Glutamatergic neuron (in vitro differentiated cells): ENCODE results near the gene PIP5KL1. TPM values are rescaled to one million over a fixed set of nuclear protein-coding genes. Genes with fewer than 3 reads are reported as not detected.

Experiments used
- DNase-seq: peaks from one replicate; pipeline ENCODE4 v3.0.0; 2022
- H3K27ac Mint-ChIP-seq: one replicate; pipeline ENCODE4 v1.8.0; 2020; ENCODE audit warnings: mild to moderate bottlenecking, mixed read lengths, inconsistent platforms; ENCODE audit not compliant: unreplicated experiment
- H3K27me3 Mint-ChIP-seq: one replicate; pipeline ENCODE4 v1.8.0; 2020; ENCODE audit warnings: mild to moderate bottlenecking, moderate library complexity, mixed read lengths, inconsistent platforms; ENCODE audit not compliant: unreplicated experiment
- H3K36me3 Mint-ChIP-seq: one replicate; pipeline ENCODE4 v1.8.0; 2020; ENCODE audit warnings: mild to moderate bottlenecking, mixed read lengths, inconsistent platforms; ENCODE audit not compliant: unreplicated experiment
- H3K4me1 Mint-ChIP-seq: one replicate; pipeline ENCODE4 v1.8.0; 2020; ENCODE audit warnings: mild to moderate bottlenecking, low read depth, mixed read lengths, inconsistent platforms; ENCODE audit not compliant: unreplicated experiment
- H3K4me3 Mint-ChIP-seq: one replicate; pipeline ENCODE4 v1.8.0; 2020; ENCODE audit warnings: mild to moderate bottlenecking, mixed read lengths, inconsistent platforms; ENCODE audit not compliant: unreplicated experiment
- H3K9me3 Mint-ChIP-seq: one replicate; pipeline ENCODE4 v1.8.0; 2020; ENCODE audit warnings: mild to moderate bottlenecking, moderate library complexity, mixed read lengths, inconsistent platforms; ENCODE audit not compliant: unreplicated experiment
- CTCF ChIP-seq: fragments of 200-600 bp; sonication (generic); IDR thresholded peaks from one replicate; pipeline ENCODE4 v1.5.0; 2021; ENCODE audit not compliant: partially characterized antibody, unreplicated experiment
- total RNA-seq: library from RNA; stranded (reverse); fragmentation: NEBNext Ultra II Directional; extraction: Animal tissue kit (Norgen Biotek cat#: 25700); gene quantifications from one replicate; pipeline ENCODE4 v1.2.1, GENCODE V29; 2021; ENCODE audit not compliant: unreplicated experiment

Gene PIP5KL1
- total RNA-seq, 1 donor from 2014 or later: 11.9 TPM

DNA sequence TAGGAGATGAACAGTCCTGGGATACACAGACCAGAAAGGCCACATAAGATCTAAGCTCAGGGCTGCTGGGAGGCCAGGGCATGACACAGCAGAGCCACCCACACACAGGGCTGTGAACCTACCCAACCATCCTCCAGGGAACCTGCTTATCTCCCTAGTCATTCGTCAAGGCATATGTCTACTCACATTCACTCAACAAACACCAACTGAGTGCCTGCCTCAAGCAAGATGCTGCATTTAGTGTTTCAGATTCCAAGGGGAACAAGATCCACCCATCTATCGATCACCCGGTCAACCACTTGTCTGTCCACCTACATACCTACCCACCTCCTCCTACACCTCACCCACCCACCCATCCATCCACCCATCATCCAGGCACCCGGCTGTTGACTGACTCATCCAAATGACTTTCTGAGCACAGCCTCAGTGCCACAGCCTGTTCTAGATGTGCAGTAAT, 5.2 kb upstream of the PIP5KL1 start:
- peak overlapping the region; percentile 49 for H3K27ac Mint-ChIP-seq
- no peak for TF ChIP-seq CTCF
- H3K36me3 Mint-ChIP-seq: no peaks in the 10 kb centered on the region
- peaks cover 17% of the 10 kb centered on the region for H3K4me1 Mint-ChIP-seq
- H3K4me3 Mint-ChIP-seq: peak overlapping the region; percentile 94
- DNase-seq: no peak
- H3K27me3 Mint-ChIP-seq: peaks cover 20% of the 10 kb centered on the region
- H3K9me3 Mint-ChIP-seq: peaks cover 10% of the 10 kb centered on the region

- Mint-ChIP-seq H3K4me1 (peaks cover 17% of the 10 kb centered on the region), H3K27ac (no peak overlapping the region), H3K27me3 (peaks cover 20% of the 10 kb centered on the region), H3K4me3 (no peak overlapping the region), H3K36me3 (no peaks in the 10 kb centered on the region), H3K9me3 (peaks cover 10% of the 10 kb centered on the region)
- no peak for DNase-seq
- TF ChIP-seq CTCF: no peak
Measured at GRCh38 chr9:127934986-127935385, 4.4 kb upstream of the PIP5KL1 start.

DNA sequence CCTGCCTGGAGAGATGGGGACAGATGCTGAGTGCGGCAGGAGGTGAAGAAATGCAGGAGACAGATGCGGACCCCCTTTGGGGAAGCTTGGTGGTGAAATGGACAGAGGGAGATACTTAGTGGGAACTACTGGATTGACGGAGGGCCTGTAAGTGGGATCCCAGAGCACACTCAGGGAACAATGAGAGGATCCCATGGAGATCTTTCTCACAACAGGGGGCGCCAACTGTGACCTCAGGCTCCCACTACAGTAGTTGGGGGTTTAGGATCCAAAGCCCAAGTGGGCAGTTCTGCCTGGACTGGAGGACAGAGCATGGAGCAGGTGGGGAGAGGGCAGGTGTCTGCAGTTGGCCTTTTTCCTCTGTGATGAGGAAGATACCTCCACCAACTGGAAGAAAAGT, 3.7 kb upstream of the PIP5KL1 start:
- Mint-ChIP-seq H3K9me3 (peaks cover 10% of the 10 kb centered on the region), H3K4me3 (no peak overlapping the region), H3K27ac (peak overlapping the region; percentile 48), H3K4me1 (peaks cover 17% of the 10 kb centered on the region), H3K36me3 (no peaks in the 10 kb centered on the region), H3K27me3 (peaks cover 22% of the 10 kb centered on the region)
- no peak for DNase-seq
- no peak for TF ChIP-seq CTCF

GRCh38 chr9:127931092-127931881, 710 bp upstream of the PIP5KL1 start:
- peak; percentile 65 for DNase-seq
- no peak for TF ChIP-seq CTCF
- peak overlapping the region; percentile 92 for H3K27ac Mint-ChIP-seq
- peaks cover 14% of the 10 kb centered on the region for H3K4me1 Mint-ChIP-seq
- H3K27me3 Mint-ChIP-seq: peaks cover 20% of the 10 kb centered on the region
- H3K4me3 Mint-ChIP-seq: peak overlapping the region; percentile 90
- H3K36me3 Mint-ChIP-seq: no peaks in the 10 kb centered on the region
- H3K9me3 Mint-ChIP-seq: peaks cover 8% of the 10 kb centered on the region

DNA sequence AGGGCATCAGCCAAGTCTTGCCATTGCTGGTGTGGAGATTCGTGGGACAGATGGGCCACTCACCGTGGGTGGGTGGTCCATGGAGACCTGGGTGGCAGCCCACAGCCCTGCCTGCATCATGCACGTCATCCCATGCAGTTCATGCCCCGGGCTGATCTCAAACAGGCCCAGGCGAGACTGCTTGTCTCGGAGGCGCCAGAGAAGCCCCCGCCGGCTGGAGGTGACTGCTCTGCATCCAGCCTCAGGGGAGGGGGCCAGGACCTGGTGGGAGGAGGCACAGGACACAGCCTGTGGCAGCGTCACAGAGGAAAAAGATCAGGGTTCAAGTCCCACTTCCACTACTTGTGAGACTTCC, 975 bp downstream of the PIP5KL1 start:
- Mint-ChIP-seq H3K27me3 (peaks cover 20% of the 10 kb centered on the region), H3K9me3 (peaks cover 10% of the 10 kb centered on the region), H3K4me3 (peak overlapping the region; percentile 71), H3K27ac (no peak overlapping the region), H3K4me1 (peaks cover 14% of the 10 kb centered on the region), H3K36me3 (no peaks in the 10 kb centered on the region)
- TF ChIP-seq CTCF: no peak
- no peak for DNase-seq
